ENCODE data around the gene CCDC8.
"Not testable (repeated sequence)": the region's sequence is repeated elsewhere in the genome, so short reads cannot be mapped to it uniquely, and the experiment has no call there.

The CCDC8 gene

DNA sequence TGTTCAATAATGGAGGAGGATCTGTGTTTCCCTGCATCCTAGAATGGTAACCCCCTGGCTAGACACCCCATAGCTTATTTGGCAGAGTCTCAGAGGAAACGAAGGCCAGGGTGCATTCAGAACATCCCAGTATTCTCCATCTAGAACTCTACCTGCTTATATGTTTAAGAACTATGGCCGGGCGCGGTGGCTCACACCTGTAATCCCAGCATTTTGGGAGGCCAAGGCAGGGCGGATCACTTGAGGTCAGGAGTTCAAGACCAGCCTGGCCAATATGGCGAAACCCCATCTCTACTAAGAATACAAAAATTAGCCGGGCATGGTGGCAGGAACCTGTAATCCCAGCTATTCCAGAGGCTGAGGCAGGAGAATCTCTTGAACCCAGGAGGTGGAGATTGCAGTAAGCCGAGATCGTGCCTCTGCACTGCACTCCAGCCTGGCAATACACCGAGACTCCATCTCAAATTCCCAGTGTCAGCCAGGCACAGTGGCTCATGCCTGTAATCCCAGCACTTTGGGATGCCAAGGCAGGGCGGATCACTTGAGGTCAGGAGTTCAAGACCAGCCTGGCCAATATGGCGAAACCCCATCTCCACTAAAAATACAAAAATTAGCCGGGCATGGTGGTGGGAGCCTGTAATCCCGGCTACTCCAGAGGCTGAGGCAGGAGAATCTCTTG, 15.4 kb downstream of the CCDC8 start:
- DNase-seq: not testable (repeated sequence)

DNA sequence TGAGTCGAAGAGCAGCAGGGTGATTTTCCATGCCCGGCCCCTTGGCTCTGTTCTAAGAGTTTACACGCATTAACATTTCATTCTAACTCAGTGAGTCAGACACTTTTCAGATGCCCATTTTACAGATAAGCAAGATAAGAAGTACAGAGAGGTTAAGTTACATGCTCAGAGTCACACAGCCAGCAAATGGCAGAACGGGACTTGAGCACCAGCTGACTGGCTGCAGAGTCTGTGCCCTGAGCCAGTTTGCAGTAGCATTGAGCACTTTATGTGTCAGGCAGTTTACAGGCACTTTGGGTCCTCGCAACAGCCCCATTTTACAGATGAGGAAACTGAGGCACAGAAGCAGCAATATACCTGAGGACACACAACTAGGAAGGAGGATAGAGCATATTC, 19.0 kb downstream of the CCDC8 start:
- DNase-seq: no peak

DNA sequence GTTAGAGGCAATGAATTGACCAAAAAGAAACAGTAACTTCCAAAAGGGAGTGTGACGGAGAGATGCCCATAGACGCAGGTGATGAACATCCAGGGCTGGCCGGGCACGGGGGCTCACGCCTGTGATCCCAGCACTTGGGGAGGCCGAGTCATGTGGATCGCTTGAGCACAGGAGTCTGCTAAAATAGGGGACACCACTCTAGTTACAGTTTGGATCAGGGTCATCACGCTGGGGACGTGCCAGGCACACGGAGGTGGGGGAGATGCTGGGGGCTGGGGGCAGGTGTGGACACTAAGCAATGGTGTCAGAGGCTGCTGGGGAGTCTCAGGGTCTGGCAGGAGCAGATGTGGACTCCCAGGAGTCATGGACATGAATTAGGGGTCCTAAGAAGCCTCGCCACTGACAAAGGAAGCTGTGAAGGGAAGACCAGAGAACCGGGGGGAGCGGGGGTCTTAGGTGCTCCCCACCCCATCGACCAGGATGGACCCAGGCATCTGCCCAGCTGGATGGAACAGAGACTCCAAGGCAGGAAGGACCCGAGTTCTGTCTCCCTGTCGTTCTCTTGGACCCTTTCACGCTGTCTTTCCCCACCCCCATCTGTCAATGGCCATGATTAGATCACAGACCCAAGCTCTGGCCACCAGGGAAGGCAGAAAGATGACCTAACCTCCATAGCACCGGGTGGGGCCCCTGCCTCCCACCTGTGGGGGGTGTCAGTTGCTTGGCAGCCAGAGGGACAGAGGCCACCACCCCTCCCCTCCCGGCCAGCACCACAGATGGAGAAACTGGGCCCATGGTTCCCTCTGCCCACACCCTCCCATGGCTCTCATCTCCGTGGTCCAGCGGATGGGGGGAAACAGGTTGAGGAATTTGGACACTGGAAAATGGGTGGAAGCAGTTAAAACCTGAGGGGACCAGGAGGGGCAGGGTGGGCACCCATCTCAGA, 19.6 kb downstream of the CCDC8 start:
- no peak for DNase-seq

DNA sequence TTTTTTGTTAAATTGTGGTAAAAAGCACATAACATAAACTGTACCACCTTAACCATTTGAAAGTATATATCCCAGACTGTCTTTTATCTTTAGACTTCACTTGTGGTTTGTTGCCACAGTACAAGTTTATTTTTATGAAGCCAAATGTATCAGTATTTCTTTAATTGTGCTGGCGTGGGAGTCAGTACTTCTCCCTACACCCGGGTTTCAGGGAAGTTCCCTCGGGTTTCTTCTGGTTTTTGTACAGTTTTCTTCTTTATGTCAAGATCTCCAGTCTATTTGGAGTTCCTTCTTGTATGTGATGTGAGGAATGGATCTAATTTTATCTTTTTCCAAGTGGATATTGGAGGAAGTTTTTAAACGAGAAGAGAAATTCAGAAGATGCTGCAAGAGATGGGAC, 20.5 kb downstream of the CCDC8 start:
- no peak for DNase-seq

DNA sequence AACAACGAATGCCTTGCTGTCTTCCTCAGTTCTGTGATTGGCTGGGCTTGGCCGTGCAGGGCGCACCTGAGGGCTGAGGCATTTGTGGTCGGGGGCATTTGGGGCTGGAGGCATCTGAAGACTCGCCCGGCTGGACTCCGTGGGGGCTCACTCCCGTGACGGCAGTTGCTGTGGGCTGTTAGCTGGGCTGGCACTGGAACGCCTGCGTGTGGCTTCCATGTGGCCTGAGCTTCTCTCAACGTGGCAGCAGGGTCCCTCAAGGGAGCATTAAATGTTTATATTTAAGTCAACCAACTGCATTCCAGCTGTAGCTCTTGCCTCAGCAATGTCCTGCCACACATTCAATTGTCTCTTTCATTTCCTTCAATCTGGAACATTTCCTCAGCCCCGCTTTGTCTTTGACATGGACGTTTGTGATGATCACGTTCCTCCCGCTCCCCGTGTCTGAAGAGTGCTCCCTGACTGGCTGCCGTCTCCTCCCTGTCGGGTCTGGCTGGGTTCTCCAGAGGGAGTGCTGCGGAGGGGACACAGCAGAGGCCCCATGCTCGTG, 21.0 kb downstream of the CCDC8 start:
- no peak for DNase-seq

DNA sequence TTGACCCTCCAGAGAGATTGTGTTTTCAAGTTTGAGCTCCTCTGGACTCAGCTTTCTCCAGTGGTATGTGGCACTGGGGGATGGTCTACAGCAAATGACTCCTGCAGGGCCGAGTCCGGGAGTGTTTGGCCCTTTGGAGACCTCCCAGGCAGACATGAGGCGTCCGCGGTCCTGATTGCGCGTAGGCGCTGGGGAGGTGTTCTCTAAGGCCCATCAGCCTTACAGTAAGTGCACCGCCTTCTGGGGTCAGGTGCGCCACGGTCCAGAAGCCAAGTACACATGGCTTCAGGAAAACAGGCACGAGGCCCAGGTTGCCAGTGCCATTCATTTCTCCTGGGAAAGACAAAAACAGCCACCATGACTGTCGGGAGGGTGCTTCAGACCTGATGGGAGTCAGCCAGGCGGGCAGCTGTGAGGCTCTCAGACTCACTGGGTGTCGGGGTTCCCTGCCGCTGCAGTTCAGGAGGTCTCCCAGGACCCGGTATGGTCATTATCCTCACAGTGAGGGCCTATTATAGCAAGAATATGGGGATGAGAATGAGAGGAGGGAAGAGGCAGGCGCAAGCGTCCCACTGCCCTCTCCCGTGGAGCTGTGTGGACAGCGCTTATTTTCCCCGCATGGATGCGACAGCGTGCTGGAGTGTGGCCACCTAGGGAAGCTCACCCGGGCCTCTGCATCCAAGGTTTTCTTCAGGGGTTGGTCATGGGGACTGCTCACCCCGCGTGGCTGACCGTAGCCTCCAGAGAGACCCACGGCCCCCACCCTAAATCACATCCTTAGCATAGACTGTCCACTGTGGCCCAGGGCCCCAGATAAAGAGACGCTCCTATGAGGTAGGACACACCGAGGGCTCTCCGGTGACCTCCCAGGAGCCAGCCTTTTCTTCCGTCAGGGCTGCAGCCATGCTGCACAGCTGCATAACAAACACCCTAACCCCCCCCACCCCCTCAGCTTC, 21.8 kb downstream of the CCDC8 start:
- DNase-seq: no peak

DNA sequence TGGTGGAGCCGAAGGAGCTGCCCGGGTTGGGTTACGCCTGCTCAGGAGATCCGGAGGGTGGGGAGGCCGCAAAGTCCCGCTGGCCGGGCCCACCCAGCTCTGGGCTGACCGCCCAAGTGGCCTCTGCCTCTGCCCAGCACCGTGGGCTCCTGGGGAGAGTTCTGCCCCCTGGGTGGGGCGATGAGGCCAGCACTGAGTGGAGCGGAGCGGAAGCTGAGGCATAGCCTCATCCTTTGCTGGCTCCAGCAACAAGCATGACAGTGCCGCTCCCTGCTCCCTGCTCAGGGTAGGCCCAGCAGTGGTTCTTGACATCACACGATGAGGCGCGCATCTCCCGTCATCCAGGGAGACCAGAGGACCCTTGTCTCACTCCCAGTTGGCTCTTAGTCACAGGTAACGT, 22.5 kb downstream of the CCDC8 start:
- DNase-seq: no peak

DNA sequence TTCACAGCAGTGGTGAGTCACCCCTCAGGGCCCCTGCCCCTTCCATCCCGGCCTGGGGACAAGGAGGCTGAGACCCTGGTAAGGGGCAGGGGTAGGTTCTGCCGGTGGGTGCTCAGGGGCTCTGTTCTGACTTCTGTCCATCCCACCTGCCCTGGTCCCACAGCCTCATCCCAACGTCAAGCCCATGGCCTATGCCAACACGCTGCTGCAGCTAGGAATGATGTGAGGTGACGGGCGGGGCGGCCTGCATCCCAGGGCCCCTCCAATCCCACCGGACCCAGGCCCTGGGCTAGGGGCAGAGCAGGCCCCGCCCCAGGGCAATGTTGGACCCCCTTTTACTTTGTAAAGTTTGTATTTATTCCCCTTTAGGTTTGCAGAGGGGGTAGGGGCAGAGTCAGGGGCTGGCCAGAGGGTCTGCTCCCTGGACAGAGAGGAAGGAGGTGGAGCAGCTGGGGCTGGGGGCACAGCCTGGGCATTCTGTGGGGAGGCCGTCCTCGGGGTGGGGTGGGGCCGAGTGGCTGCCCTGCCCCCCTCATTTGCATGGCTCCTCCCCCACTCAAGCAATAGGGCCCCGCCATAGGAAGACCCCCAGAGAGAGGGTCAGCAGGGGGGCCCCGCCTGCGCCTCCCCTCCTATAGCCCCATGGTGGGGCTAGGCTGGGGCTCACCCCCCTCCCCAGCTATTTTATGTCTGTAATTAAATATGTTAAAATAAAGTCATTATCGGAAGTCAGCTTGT, 23.1 kb downstream of the CCDC8 start:
- no peak for DNase-seq

DNA sequence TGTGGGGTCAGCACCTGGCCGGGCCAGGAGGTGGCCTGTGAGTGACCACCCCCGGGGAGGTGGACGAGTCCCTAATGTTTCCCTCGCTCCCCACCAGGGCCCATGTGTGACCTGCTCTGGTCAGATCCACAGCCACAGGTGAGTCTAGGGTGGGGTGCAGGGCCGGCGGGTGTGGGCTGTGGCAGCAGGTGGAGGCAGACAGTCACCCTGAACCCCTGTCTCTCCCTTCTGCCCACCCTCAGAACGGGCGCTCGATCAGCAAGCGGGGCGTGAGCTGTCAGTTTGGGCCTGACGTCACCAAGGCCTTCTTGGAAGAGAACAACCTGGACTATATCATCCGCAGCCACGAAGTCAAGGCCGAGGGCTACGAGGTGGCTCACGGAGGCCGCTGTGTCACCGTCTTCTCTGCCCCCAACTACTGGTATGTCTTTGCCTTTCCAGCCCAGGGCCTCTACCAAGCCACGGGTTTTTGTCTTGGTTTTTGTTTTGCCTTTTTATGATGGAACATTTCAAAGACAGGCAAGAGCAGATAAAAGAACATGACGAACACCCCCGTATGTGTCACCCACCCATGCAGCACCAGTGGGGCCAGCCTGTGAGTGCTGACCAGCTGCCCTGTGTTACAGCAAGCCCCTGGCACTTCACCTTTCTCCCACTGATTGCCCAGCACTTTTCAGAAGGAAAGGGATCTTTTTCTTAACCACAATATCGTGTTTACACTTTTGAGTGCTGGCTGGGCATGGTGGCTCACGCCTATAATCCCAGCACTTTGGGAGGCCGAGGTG, 24.9 kb downstream of the CCDC8 start:
- no peak for DNase-seq

DNA sequence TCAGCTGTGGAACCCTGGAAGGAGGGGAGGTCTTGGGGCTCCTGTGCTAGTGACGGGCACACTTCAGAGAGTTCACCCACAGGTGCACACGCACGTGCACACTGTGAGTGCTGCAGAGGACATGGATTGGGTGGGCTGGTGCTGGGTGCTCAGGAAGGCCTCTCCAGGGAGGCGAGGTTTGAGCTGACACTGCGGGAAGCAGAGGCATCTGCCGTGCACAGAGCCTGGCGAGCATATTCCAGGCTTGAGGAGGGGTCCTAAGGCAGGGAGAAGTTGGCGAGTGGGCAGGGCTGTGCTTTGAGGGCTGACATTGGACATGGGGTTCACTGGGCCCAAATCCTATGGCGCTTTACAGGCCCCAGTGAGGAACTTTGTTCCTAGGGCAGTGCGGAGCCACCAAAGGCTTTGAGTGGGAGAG, 25.6 kb downstream of the CCDC8 start:
- no peak for DNase-seq

DNA sequence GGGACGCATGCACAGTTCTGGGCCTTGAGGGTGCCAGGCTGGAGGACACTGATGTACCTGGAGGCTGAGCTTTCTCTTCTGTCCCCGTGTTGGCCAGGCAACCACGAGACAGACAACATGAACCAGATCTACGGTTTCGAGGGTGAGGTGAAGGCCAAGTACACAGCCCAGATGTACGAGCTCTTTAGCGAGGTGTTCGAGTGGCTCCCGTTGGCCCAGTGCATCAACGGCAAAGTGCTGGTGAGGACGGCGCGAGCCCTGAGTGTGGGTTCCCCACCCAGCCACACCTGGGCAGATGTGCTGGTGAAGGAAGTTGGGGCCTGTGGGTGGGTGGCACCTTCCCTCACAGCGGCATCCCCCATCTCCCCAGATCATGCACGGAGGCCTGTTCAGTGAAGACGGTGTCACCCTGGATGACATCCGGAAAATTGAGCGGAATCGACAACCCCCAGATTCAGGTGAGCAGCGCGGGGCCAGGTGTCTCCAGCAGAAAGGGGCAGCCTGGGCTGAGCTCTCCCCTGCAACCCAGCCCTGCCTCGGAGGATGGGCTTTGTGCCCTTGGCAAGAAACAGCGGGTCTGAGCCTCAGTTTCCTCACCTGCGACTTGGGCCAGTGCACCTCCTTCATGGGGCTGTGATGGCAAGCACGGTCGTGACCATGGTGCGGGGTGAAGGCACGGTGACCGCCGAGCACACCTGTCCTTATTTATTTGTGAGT, 26.2 kb downstream of the CCDC8 start:
- no peak for DNase-seq

DNA sequence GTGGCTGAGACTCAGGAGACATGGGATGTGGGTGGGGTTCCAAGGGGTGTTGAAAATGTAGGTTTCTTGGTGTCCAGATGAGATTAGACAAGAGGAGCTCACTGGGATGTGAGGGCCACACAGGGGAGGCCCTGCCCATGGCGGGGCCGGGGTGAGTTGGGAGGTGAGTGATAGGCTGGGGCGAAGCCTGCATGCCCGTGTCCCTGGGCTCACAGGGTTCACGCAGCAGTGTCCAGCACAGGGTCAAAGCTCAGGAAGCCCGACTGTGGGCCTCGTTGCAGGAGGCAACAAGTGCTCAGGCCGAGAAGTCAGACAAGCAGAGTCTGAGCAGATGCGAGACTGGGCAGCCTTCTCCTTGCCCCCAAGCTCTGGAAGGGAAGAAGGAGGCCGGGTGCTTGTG, 27.2 kb downstream of the CCDC8 start:
- no peak for DNase-seq

DNA sequence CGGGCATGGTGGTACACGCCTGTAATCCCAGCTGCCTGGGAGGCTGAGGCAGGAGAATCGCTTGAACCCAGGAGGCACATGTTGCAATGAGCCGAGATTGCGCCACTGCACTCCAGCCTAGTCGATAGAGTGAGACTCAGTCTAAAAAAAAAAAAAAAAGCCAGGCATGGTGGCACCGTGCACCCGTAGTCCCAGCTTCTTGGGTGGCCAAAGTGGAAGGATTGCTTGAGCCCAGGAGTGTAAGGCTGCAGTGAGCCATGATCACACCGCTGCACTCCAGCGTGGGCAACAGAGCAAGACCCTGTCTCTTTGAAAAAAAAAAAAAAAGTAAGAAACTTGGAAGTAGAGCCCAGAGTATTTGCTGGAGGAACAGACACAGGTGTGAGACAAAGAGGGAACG, 27.7 kb downstream of the CCDC8 start:
- no peak for DNase-seq

DNA sequence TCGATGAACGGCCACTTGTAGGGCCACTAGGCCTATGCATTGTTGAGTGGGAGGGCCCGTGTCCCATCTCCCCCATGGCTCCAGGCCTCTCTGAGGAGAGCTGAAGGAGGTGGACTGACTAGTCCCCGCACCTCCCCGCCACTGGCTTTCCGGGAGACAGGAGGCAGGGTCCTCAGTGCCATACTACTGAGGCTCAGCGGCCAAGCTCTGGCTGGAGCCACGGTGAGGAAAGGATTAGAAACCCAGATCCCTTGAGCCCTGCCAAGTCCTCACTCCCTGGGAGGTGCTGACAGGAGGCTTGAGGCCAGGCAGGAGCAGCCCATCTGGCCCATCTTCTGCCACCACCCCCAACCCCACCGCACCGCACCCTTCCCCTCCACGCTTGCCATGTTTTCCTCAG, 29.0 kb downstream of the CCDC8 start:
- DNase-seq: no peak

DNA sequence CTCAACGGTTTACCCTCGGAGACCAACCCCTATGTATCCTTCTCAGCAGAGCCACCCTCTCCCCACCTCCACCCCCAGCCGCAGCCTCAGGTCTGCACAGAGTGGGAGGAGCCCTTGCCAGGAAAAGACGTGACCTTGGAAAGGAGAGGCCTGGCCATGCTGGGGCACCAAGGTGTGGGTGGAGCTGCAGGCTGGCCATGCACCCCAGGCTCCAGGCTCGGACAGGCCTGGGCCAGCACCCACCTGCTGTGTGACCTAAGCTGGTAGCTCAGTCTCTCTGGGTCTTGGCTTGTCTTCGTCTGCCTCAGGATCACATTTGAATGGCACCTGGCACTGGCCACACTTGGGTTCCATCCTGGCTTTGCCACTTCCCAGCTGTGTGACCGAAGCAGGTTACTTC, 29.5 kb downstream of the CCDC8 start:
- no peak for DNase-seq

DNA sequence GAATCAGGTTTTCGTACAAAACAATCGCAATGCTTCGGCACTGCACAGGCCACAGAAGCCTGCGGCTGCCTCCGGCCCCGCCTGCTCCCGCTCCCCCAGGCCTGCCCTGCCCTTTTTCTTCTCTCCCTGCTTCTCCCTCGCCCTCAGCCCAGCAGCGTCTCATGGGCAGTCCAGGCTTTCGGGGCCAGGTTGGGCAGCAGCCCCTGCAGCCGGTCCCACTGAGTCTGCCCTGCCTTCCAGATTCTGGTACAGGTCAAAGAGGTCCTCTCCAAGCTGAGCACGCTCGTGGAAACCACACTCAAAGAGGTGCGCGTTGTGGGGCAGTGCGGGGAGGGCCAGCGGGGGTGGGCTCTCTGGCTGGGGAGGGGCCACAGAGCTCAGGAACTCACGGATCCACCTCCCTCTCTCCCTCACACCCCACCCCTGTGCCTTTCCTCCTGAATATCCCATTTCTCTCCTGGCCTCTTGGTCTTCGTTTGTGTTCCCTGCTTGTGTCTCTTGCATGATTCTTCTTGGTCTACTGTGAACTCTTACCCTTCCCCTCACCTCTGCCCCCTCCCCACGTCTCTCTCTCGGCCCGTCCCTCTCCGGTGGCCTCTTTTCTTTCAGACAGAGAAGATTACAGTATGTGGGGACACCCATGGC, 30.1 kb downstream of the CCDC8 start:
- DNase-seq: no peak

DNA sequence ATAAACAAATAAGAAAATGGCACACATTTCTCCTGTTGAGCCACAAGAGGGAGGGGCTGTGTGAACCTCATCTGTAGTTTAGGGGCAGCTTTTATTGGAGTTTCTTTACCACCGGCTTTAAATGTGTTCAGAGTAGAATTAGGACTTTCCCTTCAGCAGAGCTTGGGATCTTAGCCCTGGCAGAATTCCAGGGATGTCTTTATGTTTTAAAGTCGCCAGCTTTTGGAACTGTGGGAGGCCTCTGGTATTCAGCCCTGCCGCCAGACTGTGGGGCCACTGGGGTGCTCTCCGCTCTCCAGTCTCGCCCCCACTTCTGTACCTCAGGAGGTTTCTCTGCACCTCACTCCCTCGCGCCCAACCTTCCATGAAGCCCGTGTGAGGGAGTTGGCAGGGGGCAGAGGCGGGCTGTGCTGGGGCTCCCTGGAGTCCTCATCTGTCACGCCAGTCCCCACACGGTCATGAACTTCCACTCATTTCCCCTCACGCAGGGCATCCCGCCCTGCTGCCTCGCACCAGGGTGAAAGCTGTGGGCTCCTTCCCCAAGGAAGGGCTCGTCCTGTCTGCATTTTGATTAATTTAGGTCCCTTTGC, 31.5 kb downstream of the CCDC8 start:
- DNase-seq: no peak

DNA sequence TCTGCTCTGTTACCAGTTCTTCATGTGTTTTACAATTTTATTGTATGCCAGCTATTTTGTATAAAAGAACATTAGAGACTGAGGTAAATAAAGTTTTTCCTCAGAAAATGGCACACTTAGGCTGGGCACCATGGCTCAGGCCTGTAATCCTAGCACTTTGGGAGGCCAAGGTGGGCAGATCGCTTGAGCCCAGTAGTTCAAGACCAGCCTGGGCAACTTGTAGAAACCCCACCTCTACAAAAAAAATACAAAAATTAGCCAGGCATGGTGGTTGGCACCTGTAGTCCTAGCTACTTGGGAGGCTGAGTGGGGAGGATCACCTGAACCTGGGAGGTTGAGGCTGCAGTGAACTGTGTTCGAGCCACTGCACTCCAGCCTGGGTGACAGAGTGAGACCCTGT, 32.0 kb downstream of the CCDC8 start:
- no peak for DNase-seq

DNA sequence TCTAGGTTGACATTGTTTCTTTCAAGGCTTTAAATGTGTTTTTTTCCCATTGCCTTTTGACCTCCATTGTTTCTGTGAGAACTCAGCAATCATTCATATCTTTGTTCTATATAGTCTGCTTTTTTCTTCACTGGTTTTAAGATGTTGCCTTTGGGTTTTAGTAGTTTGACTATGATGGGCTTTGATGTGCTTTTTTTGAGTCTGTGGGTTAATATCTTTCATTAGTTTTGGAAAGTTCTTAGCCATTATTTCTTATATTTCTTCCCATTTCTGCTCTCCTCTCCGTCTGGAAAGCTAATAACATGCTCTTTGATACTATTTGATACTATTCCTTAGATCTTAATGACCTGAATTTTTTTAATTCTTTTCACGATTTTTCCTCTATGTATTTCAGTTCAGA, 32.7 kb downstream of the CCDC8 start:
- DNase-seq: no peak

DNA sequence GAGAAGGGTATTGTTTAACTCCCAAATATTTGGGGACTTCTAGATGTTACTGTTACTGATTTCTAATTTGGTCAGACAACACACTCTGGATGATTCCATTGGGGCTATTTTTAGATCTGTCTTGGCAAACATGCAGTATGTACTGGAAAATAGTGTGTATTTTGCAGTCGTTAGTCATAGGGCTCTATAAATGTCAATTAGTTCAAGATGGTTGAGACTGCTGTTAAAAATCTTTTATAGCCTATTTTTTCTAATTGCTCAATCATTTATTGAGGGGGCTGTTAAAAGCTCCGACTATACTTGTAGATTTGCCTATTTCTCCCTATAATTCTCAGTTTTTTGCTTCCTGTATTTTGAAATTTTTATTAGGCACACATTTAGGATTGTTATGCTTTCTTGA, 35.1 kb downstream of the CCDC8 start:
- no peak for DNase-seq
